HG03039 (cell line): ENCODE results near the gene SORCS2.

Experiments used
- ATAC-seq: cut with Tn5 transposase; IDR thresholded peaks from one replicate; pipeline ENCODE4 v1.9.1; 2021; ENCODE audit warnings: mild to moderate bottlenecking, moderate library complexity; ENCODE audit not compliant: unreplicated experiment

The SORCS2 gene

DNA sequence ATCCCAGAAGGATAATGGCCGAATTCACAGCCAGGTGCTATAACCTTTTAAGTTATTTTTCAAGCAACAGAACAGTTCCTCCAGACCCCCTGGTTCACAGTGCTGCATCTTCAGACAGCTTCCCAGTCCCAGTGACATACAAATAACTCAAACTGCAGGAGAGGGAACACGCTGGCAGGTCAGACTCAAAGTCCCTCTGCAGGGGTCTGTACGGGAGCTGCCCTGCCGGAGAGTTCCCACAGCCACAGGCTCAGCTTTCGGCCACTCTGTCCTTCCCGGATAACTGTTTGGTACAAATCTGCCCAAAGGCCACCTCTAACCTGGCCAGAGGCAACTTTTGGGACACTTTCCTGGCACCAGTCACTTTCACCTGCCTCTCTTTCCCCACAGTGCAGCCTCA lies 517.1 kb downstream of the SORCS2 start:
- no peak for ATAC-seq

DNA sequence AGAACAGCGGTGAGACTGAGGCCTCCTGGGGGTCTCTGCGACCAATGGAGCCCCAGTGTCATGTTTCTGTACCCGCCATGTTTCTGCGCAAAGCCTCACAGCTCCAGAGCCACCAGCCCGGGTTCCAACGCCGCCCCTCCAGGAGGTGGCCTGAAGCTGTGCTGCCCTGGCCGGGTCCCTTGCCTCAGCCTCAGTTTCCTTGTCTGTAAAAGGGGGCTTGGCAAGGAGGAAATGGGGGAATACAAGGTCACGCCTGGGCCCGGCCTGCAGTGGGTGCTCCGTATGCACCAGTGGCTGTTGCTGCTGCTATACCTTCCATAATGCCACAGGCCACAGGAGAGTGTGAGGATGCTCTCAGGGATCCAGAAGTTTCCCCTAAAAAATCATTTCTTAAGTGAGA lies 517.8 kb downstream of the SORCS2 start:
- no peak for ATAC-seq

DNA sequence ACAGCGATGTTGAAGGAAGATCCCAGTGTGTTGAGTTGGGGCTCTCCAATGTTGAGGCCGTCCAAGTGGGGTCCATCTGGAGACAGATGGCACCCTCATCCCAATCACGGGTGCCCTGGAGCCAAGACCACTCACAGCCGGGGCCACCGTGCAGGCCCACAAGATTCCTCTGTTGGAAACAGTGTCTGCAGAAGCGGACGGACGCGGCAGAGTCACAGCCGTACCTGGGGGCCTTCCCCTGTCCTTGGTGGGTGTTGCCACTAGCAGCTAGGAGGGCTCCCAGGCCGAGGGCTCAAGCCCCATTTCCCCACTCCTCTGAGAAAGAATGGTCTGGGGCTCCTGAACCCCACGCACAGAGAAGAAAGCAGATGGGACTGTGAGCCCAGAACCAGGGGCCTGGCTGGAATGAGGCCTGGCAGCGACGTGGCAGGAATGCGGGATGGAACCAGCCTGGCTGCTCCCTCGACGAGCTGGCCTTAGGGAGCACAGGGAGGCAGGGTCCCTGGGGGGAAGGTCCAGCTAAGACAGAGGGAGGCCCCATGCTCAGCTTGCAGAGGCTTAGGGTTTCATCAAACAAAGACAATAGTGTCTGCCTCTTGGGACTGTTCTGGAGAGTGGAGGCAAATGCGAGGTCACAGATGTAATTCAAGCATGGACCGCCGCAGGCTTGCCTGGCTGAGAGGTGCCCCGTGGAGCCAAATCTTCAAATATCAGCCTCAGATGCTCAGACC lies 518.4 kb downstream of the SORCS2 start:
- ATAC-seq = no peak

GRCh38 chr4:7711307-7711963 lies 519.1 kb downstream of the SORCS2 start:
- ATAC-seq = no peak

DNA sequence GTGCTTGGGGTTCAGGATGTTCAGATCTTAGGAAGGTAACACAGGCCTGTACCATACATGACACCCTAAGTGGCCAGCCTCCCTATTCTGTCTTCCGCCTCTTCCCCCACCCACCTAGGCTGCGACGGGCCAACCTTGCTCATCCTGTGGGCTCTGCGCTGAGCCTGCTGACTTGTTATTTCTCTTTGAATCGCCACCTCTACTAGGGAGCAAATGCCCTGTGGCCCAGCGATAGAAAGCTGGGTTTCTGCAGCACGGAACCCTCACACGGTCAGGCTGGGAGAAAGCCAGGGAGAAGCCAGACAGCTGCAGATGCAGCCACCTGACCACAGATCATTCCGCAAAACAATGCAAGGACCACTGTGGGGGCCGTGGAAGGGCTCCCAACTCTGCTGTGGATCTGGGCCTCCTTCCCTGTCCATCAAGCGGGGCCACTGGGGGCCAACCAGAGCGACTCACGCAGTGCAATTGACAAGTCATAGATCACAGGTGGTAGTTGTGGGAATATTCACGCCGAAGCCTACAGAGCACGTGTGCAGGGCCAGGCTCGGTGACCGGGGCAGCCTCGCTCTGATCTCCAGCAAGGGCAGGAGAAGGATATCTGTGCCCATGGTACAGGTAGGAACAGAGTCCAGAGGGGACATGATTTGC lies 519.8 kb downstream of the SORCS2 start:
- ATAC-seq = no peak

DNA sequence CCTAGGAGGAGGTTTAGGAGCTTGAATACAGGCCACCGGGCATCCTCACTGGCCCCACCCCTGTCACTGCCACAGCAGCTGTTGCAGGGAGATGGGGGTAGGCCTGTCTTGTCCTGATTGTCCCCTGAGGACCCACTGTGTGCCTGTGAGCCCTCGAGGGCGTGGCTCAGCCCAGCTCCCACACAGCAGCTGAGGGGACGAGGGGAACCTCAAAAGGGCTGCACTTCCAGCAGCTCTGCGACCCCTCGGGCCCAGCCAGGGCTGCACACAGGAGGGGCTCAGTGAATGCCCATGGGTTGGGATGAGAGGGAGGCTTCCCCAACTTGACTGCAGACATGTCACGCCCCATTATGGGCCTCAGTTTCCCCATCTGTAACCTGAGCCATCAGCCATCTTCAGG lies 521.4 kb downstream of the SORCS2 start:
- ATAC-seq = no peak

- no peak for ATAC-seq
These were observed 521.8 kb downstream of the SORCS2 start for GRCh38 chr4:7714176-7714575.

DNA sequence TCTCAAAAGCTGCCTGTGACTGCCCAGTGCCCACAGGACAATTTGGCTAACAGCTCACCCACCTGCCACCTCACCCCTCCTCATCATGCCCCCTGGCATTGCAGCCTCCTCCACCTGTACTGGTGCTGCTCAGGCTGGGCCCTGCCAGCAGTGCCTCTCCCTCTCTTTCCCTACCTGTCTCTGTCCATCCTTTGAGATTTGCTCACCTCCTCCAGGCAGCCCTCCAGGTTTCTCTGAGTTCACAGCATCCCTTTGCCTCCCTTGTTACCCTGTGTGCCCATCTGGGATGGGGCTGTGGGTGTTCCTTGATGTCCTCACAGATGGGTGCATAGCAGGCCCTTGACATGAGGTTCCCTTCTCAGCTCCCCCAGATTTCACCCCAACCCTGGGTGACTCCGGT lies 522.4 kb downstream of the SORCS2 start:
- ATAC-seq = no peak

DNA sequence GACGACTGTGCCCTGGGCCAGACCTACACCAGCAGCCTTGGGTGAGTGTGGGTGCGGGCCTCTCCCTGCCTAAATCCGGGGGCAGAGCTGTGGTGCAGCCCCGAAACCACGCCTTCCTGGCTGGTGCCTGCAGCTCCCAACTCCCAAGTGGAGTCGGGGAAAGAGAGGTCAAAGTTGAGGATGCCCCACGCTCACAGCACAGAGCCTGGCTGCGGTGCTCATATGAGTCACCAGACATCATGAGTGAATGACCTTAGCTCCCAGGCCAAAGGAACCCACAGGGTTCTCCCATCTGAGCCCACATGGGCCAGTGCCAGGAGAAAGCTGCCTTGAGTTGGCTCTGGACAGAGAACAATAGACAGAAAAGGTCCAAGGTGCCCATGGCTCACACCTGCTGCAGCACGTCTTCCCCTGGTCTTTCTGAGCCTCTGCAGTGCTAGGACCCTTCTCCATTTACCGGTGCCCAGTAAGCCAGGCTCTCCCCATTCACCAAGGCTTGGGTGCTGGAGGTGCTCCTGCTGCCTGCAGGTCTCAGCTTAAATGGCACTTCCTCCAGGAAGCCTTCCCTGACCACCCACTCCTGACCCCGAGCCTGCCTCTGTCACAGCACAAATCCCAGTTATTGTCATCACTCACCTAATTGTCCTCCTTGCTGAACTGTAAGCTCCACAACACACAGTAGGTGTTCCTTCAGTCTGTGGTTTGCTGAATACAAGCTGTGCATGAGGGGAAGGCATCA lies 523.1 kb downstream of the SORCS2 start:
- ATAC-seq = no peak

DNA sequence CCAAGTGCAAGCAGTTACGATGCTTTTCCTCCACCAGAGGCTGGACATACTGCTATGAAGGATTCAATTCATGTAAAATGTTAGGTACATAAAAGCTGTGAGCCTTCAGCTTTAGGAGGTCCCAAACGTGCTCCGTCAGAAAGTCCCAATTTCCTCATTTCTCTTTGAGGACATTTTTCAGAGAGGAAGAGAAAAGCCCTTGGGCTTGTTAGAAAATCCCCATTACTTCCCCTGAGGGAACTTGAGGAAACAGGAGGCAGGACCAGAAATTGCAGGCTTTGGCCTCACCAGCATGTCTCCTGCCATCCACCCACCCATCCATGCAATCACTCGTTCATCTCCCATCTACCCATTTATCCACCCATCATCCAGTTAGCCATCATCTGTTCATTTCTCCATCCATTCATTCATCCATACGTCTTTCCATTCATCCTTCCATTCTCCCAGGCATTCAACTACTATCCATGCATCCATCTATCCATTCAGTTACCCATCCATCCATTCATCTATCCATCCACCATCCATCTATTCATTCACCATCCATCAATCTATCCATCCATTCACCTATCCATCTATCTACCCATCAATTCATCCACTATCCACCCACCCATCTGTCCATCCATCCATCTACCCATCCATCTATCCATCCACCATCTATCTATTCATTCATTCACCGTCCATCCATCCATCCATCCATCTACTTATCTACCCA lies 523.8 kb downstream of the SORCS2 start:
- no peak for ATAC-seq

DNA sequence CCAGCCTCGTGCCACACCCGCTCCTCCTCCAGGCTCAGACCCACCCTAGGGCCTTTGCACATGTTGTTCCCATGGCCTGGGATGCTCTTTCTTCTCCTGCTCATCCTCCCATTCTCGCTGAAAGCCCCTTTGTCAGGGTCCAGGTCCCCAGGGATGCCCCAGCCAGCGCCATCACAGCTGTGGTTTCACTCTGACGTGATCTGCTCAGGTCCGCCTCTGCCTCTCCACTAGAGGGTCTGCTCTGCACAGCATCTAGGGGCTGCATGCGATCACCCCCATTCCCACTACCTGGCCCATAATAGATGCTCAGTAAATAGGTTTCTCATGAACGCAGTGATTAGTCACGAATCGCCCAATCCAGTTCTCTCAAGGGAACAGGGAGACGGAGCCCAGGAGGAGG lies 524.8 kb downstream of the SORCS2 start:
- ATAC-seq = no peak

- no peak for ATAC-seq
These were observed 525.7 kb downstream of the SORCS2 start for GRCh38 chr4:7717946-7718490.

GRCh38 chr4:7719354-7720174 lies 527.2 kb downstream of the SORCS2 start:
- no peak for ATAC-seq

DNA sequence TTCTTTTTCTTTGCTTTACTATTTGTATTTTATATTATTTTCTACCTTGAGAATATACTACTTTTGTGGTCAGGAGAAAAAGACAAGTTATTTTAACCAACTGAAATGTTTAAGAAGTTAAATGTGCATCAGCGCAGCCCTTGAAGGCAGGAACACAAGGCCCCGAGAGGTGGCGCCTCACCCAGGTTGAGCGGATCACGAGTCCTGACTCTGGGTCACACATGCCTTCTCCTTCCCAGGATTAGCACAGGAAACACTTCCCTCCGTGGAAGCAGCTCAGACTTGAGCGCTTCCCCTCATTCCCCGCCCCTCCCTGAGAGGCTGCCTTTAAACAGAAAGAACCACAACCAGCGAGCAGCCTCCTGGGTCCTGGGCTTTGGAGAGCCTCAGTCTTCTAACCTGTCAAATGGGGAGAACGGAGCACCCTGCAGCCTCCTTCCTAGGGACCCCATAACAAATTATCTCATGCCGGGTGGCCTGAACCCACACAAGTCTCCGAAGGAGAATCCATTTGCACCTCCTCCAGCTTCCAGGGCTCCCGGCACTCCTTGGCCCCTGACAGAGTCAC lies 529.7 kb downstream of the SORCS2 start:
- no peak for ATAC-seq

- ATAC-seq = no peak
These were observed 530.5 kb downstream of the SORCS2 start for GRCh38 chr4:7722766-7723387.

DNA sequence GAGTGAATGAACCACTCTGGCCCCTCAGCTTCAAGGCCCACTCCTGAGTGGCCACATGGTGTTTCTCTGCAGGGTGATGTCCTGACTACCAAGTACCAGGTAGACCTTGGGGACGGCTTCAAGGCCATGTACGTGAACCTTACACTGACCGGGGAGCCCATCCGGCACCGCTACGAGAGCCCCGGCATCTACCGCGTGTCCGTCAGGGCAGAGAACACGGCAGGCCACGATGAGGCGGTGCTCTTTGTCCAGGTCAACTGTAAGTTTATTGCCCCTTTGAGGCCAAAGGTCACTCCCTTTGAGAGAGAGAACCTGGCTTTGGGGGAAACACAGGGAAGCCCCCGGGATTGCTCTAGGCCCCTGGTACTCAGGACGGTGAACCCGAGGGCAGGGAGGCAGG lies 531.3 kb downstream of the SORCS2 start:
- ATAC-seq = no peak

GRCh38 chr4:7725951-7726350 lies 533.6 kb downstream of the SORCS2 start:
- ATAC-seq = no peak

DNA sequence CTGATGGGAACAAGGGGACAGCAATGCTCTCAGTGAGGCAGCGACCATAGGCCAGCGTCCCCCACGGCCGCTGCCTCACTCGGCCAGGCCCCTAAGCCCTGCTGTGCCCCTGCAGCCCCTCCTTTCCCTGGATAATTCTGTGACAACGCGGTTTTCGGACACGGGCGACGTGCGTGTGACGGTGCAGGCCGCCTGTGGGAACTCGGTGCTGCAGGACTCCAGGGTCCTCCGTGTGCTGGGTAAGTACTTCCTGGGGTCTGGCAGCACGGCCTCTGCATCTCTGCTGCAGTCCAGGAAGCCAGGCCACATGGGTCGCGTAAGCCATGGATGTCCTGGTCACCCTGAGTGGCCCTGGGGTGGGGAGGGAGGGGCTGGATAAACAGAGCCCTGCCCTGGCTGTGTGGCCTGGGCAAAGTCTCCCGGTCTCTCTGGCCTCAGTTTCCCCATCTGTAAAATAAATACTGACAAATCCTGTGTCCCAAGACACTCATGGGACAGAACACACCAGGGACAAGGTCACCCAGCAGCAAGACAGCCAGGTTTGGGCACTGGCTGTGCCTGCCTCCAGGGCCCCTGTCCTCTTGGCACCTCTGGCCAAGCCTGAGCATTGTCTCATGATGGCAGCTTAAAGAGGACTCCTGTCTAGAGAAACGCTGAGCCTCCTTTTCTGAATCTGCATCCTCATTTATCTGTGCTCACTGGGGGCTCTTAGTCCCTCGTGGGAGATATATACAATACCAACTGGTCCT lies 534.5 kb downstream of the SORCS2 start:
- no peak for ATAC-seq
